ENCODE results near the gene ZBTB7A. TPM values are rescaled to one million over a fixed set of nuclear protein-coding genes. Genes with fewer than 3 reads are reported as not detected.

The ZBTB7A gene
- total RNA-seq, 1 experiment from 2014 or later, result 49.5 TPM

- BruUV-seq (replicated peaks), result no TSS peak
- intact Hi-C loops (cut with micrococcal nuclease), result no loop called here
- H3K9me3 ChIP-seq (ENCODE audit: control insufficient read depth in 1 of 2, insufficient read depth in 1 of 2, low read depth in 1 of 2, low read length in 2 of 2), result no peaks in the 10 kb centered on the region
- TF ChIP-seq SP1 (IDR thresholded peaks at IDR 0.05; ENCODE audit: low read depth) (no peak), ATF3 (IDR thresholded peaks at IDR 0.05) (no peak), ZBTB33 (IDR thresholded peaks at IDR 0.05; ENCODE audit: extremely low read depth, insufficient replicate concordance, low read length) (no peak), ELF1 (IDR thresholded peaks at IDR 0.05; ENCODE audit: borderline replicate concordance, low read depth) (no peak), ZFX (IDR thresholded peaks at IDR 0.05) (no peak), YY1 (IDR thresholded peaks at IDR 0.05; ENCODE audit: extremely low read depth, insufficient replicate concordance, low read depth, low read length) (no peak), JUND (IDR thresholded peaks at IDR 0.05) (no peak), FOSL1 (IDR thresholded peaks at IDR 0.05; ENCODE audit: low read depth) (no peak), MAX (IDR thresholded peaks at IDR 0.05) (no peak), SRF (IDR thresholded peaks at IDR 0.05; ENCODE audit: low read depth) (no peak), EZH2 (IDR thresholded peaks at IDR 0.05) (no peak), CTCF (IDR thresholded peaks at IDR 0.05 in 2 of 3, conservative IDR thresholded peaks at IDR 0.05 in 1 of 3; ENCODE audit: borderline replicate concordance in 1 of 3, insufficient read depth in 1 of 3, low read depth in 2 of 3, low read length in 2 of 3) (no peak), POLR2A (IDR thresholded peaks at IDR 0.05; ENCODE audit: borderline replicate concordance, extremely low read depth, insufficient read depth, insufficient read length) (no peak), REST (IDR thresholded peaks at IDR 0.05; ENCODE audit: low read depth) (no peak), CEBPB (IDR thresholded peaks at IDR 0.05; ENCODE audit: low read depth) (no peak), EZH2phosphoT487 (IDR thresholded peaks at IDR 0.05; ENCODE audit: borderline replicate concordance) (no peak)
- H3K4me2 ChIP-seq (ENCODE audit: low read length), result no peak overlapping the region
- no peak overlapping the region for H2AFZ ChIP-seq (ENCODE audit: low read depth, low read length, poor library complexity, severe bottlenecking)
- ChIA-PET CTCF (no interaction called here), POLR2A (no interaction called here), RAD21 (ENCODE audit: low non-redundant PET in 1 of 2, low total read pairs in 2 of 2, uncharacterized antibody in 2 of 2, unreplicated experiment in 2 of 2) (no interaction called here)
- no peaks in the 10 kb centered on the region for H3K27me3 ChIP-seq (ENCODE audit: insufficient read depth, low read length)
- DNase-seq (ENCODE audit: low read depth, low spot score) (no peak), ATAC-seq (no peak)
- H4K20me1 ChIP-seq (ENCODE audit: insufficient read depth), result 0 out of 2 replicates have a peak, but pooled peaks cover 4% of the 10 kb centered on the region
- no peaks in the 10 kb centered on the region for H3K9me2 ChIP-seq (ENCODE audit: insufficient read depth)
- H3K36me3 ChIP-seq (ENCODE audit: control insufficient read depth in 1 of 2, insufficient read depth in 2 of 2, low read length in 2 of 2), result peaks cover 3 to 5% of the 10 kb centered on the region in 2 experiments; a peak in 3 of 4 replicates
- no peak overlapping the region for H3K9ac ChIP-seq (ENCODE audit: low read length)
- H3K79me2 ChIP-seq (ENCODE audit: insufficient read depth, low read length), result peaks cover 79% of the 10 kb centered on the region
- peaks cover 7 to 10% of the 10 kb centered on the region in 2 experiments; a peak in 3 of 4 replicates for H3K4me1 ChIP-seq (ENCODE audit: control insufficient read depth in 1 of 2, insufficient read depth in 2 of 2, low read length in 2 of 2)
- no peak overlapping the region for H3K4me3 ChIP-seq (replicated peaks in 1 of 2; ENCODE audit: low read depth in 1 of 2, low read length in 2 of 2)
- no peak overlapping the region; the same call in 1 of the 2 replicates for H3K27ac ChIP-seq (ENCODE audit: low read depth, low read length)
Measured at GRCh38 chr19:4012092-4012974, 54.4 kb downstream of the ZBTB7A start.
